HCT116 (cell line): ENCODE data around the gene MYLK2. TPM values are rescaled to one million over a fixed set of nuclear protein-coding genes. Genes with fewer than 3 reads are reported as not detected.
A peak's percentile ranks its signal among the peaks of the same experiment; 100 is the strongest.

ENCODE experiments used
- ATAC-seq: fragments of 200-7000 bp; cut with Tn5 transposase; 2 replicates; pipeline ENCODE4 v1.9.1; 2020; ENCODE audit warnings: mild to moderate bottlenecking, moderate library complexity
- BruUV-seq: library from RNA; stranded (reverse); fragments of 400-500 nt; replicated peaks from 2 replicates; lab custom pipeline; 2021; lab: Mats Ljungman, UMichigan
- CTCF ChIA-PET: fragments of 300-600 bp; sonication (Branson Sonifier 250); formaldehyde crosslinking; loops from one replicate; lab custom pipeline; 2021; ENCODE audit warnings: antibody characterized with exemption; lab: Charles Lee
- POLR2A ChIA-PET: fragments of 300-600, 350-600 bp; sonication (Branson Sonifier 250); formaldehyde crosslinking; loops from one replicate; lab custom pipeline; 2021; ENCODE audit warnings: antibody characterized with exemption; lab: Charles Lee
- RAD21 ChIA-PET, 2 experiments: fragments of 300-600 bp; sonication (Branson Sonifier 250); formaldehyde crosslinking; loops; one replicate each; lab custom pipeline; 2023; ENCODE audit warnings: low total read pairs in 2 of 2; ENCODE audit not compliant: uncharacterized antibody in 2 of 2, unreplicated experiment in 2 of 2, low non-redundant PET in 1 of 2; lab: Charles Lee
- DNase-seq: peaks from one replicate; pipeline ENCODE4 v3.0.0-alpha.2; 2010; ENCODE audit warnings: low read depth, low spot score
- H2AFZ ChIP-seq: fragments of 200-600 bp; shearing (Covaris generic), sonication (generic); 2 replicates; pipeline ENCODE4 v1.6.1; 2017; ENCODE audit warnings: low read depth, mixed run types, mixed read lengths, antibody characterized with exemption, low read length; ENCODE audit not compliant: poor library complexity, severe bottlenecking
- H3K27ac ChIP-seq: 2 replicates; pipeline ENCODE4 v1.5.1; 2012; ENCODE audit warnings: low read depth, low read length
- H3K27me3 ChIP-seq: fragments of 200-600 bp; sonication (generic); 2 replicates; pipeline ENCODE4 v1.6.1; 2016; ENCODE audit warnings: mixed run types, low read length, mixed read lengths; ENCODE audit not compliant: insufficient read depth
- H3K36me3 ChIP-seq, 2 experiments: fragments of 200-500 bp in 1 of 2; fragments of 200-600 bp in 1 of 2; sonication (Bioruptor generic) in 1 of 2; sonication (generic) in 1 of 2; 2 replicates each; pipeline versions ENCODE4 v1.5.1 to v1.6.1; 2014 to 2016; ENCODE audit warnings: low read length in 2 of 2, inconsistent platforms in 1 of 2, mixed read lengths in 1 of 2, mixed run types in 1 of 2; ENCODE audit not compliant: insufficient read depth in 2 of 2, control insufficient read depth in 1 of 2
- H3K4me1 ChIP-seq, 2 experiments: fragments of 200-600 bp in 1 of 2; sonication (generic) in 1 of 2; 2 replicates each; pipeline versions ENCODE4 v1.5.1 to v1.6.1; 2012 to 2017; ENCODE audit warnings: low read length in 2 of 2, inconsistent platforms in 1 of 2, mild to moderate bottlenecking in 1 of 2, mixed read lengths in 1 of 2, mixed run types in 1 of 2, moderate library complexity in 1 of 2; ENCODE audit not compliant: insufficient read depth in 2 of 2, control insufficient read depth in 1 of 2
- H3K4me2 ChIP-seq: fragments of 200-600 bp; sonication (generic); 2 replicates; pipeline ENCODE4 v1.6.1; 2017; ENCODE audit warnings: mixed run types, low read length, mixed read lengths
- H3K4me3 ChIP-seq, 2 experiments: fragments of 200-600 bp in 1 of 2; sonication (generic) in 1 of 2; replicated peaks in 1 of 2; 2 replicates each; pipeline ENCODE4 v1.5.1; 2011 to 2016; ENCODE audit warnings: low read length in 2 of 2, control low read depth in 1 of 2, low read depth in 1 of 2, mild to moderate bottlenecking in 1 of 2, mixed read lengths in 1 of 2, mixed run types in 1 of 2
- H3K79me2 ChIP-seq: fragments of 200-600 bp; sonication (generic); 2 replicates; pipeline ENCODE4 v1.6.1; 2017; ENCODE audit warnings: mild to moderate bottlenecking, mixed run types, low read length, moderate library complexity, mixed read lengths; ENCODE audit not compliant: insufficient read depth
- H3K9ac ChIP-seq: fragments of 200-600 bp; sonication (generic); 2 replicates; pipeline ENCODE4 v1.6.1; 2016; ENCODE audit warnings: low read length, mixed read lengths
- H3K9me2 ChIP-seq: fragments of 200-600 bp; sonication (generic), shearing (Covaris generic); 2 replicates; pipeline ENCODE4 v1.6.1; 2017; ENCODE audit warnings: mixed run types, mild to moderate bottlenecking, moderate library complexity; ENCODE audit not compliant: insufficient read depth
- H3K9me3 ChIP-seq, 2 experiments: fragments of 200-500 bp in 1 of 2; fragments of 200-600 bp in 1 of 2; sonication (Bioruptor generic) in 1 of 2; sonication (generic) in 1 of 2; 2 replicates each; pipeline ENCODE4 v1.6.1; 2014 to 2017; ENCODE audit warnings: low read length in 2 of 2, mixed read lengths in 2 of 2, inconsistent platforms in 1 of 2, low read depth in 1 of 2, mild to moderate bottlenecking in 1 of 2, mixed run types in 1 of 2, moderate library complexity in 1 of 2; ENCODE audit not compliant: control insufficient read depth in 1 of 2, insufficient read depth in 1 of 2
- H4K20me1 ChIP-seq: fragments of 200-600 bp; sonication (generic), shearing (Covaris generic); 2 replicates; pipeline ENCODE4 v1.6.1; 2017; ENCODE audit warnings: mixed run types, mild to moderate bottlenecking, moderate library complexity; ENCODE audit not compliant: insufficient read depth
- CTCF ChIP-seq, 3 experiments: fragments of 200-600 bp in 1 of 3; sonication (generic) in 1 of 3; IDR thresholded peaks in 2 of 3; conservative IDR thresholded peaks in 1 of 3; 2 replicates each; pipeline ENCODE4 v1.5.1; 2012 to 2017; ENCODE audit warnings: low read depth in 2 of 3, low read length in 2 of 3, antibody characterized with exemption in 1 of 3, borderline replicate concordance in 1 of 3, control low read depth in 1 of 3, mild to moderate bottlenecking in 1 of 3, mixed read lengths in 1 of 3, mixed run types in 1 of 3, moderate library complexity in 1 of 3; ENCODE audit not compliant: insufficient read depth in 1 of 3
- EZH2 ChIP-seq: fragments of 200-600 bp; sonication (generic); IDR thresholded peaks from 2 replicates; pipeline ENCODE4 v1.6.1; 2017; ENCODE audit warnings: antibody characterized with exemption, mixed run types
- JUND ChIP-seq: IDR thresholded peaks from 2 replicates; pipeline ENCODE4 v1.6.1; 2012
- intact Hi-C: fragments of 100-400 bp; cut with micrococcal nuclease; formaldehyde crosslinking; loops from 2 replicates; pipeline ENCODE4 v1.10.0; 2022
- total RNA-seq: library from RNA; stranded (reverse); gene quantifications from one replicate; pipeline ENCODE4 v1.2.1, GENCODE V29; 2021; ENCODE audit not compliant: unreplicated experiment

MYLK2 gene
- total RNA-seq, 1 experiment from 2014 or later, result 0.34 TPM

- RAD21 ChIA-PET, result interaction anchor here (0.5 to 1.2 kb wide), 4 partner anchors 24 to 291 kb away, joined by 3 to 6 read pairs (median 4); no protein-coding TSS in a partner anchor
- Histone ChIP-seq H3K27me3 (no peaks in the 10 kb centered on the region), H3K4me3 (no peak overlapping the region), H3K36me3 (no peaks in the 10 kb centered on the region), H2AFZ (no peak overlapping the region), H3K9me3 (no peaks in the 10 kb centered on the region), H3K9ac (no peak overlapping the region), H3K79me2 (no peaks in the 10 kb centered on the region), H3K4me1 (peaks cover 10 to 15% of the 10 kb centered on the region in 2 experiments), H3K27ac (no peak overlapping the region), H3K9me2 (no peaks in the 10 kb centered on the region), H3K4me2 (no peak overlapping the region), H4K20me1 (no peaks in the 10 kb centered on the region)
- intact Hi-C loops, result loop anchor here (1.0 kb wide), 1 partner anchor 23 kb away; no protein-coding TSS in a partner anchor
- DNase-seq (no peak), ATAC-seq (no peak; the same call in 1 of the 2 replicates)
- POLR2A ChIA-PET, result interaction anchor here (0.9 kb wide), 1 partner anchor 105 kb away, joined by 3 read pairs; the partner anchor contains the start of gene PDRG1
- no TSS peak for BruUV-seq
- CTCF ChIA-PET, result interaction anchor here (0.8 to 2.9 kb wide), 16 partner anchors 8 to 244 kb away, joined by 3 to 20 read pairs (median 4); partner anchors contain the start of gene PDRG1
- peak in 1 of 3 experiments; percentile 16; a peak in 1 of 6 replicates for TF ChIP-seq CTCF (IDR thresholded peaks at IDR 0.05 in 2 of 3, conservative IDR thresholded peaks at IDR 0.05 in 1 of 3; ENCODE audit: borderline replicate concordance in 1 of 3, insufficient read depth in 1 of 3, low read depth in 2 of 3, low read length in 2 of 3)
- TF ChIP-seq JUND, result no peak
- no peak for TF ChIP-seq EZH2
These were observed 27.6 kb downstream of the MYLK2 start for GRCh38 chr20:31846793-31847138.

DNA sequence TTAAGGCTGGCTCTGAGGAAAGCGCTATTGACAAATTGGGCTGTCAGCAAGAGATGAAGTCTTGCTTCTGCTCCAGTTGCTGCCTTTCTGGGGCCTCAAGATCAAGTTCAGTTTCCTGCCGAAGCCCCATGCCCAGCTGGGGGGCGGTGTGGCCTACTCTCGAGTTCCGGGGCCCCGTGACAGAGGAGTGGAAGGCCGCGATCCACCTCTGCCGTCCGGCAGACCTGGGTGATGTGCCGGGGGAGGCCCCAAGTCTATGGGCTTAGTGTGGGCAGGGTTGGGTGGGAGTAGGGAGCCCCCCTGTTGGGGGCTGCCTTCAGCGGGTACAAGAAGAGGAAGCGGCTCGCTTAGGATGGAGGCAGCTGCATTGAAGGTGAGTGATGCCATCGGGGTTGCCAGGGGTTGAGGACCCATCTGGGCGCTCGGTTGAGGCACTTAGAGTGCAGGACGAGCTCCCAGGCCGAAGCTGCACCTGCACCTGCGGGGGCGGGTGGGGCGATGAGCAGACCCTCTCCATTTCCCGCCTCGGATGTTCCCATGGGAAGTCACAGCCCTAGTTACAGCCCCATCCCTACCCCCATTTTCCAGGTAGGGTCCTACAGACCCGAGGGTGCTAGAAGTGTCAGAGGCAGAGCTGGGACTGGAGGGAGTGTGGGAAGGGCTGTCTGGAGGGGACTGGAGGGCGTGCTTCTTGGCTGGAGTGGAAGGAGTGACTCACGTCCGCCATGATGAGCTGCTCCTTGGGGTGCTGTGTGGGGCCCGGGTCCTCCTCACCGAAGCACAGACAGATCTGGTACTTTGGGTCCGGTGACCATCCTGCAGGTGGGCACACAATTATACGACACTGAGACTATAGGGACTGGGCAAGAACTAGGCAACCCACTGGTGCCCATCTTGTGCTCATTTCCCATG is 29.2 kb downstream of the MYLK2 start:
- H3K4me3 ChIP-seq, result no peak overlapping the region
- H3K4me2 ChIP-seq, result no peak overlapping the region
- H3K9me3 ChIP-seq, result no peaks in the 10 kb centered on the region
- ATAC-seq (no peak), DNase-seq (no peak)
- no peaks in the 10 kb centered on the region for H3K27me3 ChIP-seq
- no peaks in the 10 kb centered on the region for H3K9me2 ChIP-seq
- ChIA-PET RAD21 (no interaction called here), CTCF (interaction anchor here (0.6 to 2.9 kb wide), 4 partner anchors 11 to 495 kb away, joined by 3 to 20 read pairs (median 4); no protein-coding TSS in a partner anchor), POLR2A (no interaction called here)
- no peak overlapping the region for H3K27ac ChIP-seq
- no peaks in the 10 kb centered on the region for H4K20me1 ChIP-seq
- H3K4me1 ChIP-seq, result no peaks in the 10 kb centered on the region
- H3K36me3 ChIP-seq, result no peaks in the 10 kb centered on the region
- no peaks in the 10 kb centered on the region for H3K79me2 ChIP-seq
- intact Hi-C loops, result no loop called here
- no peak overlapping the region for H2AFZ ChIP-seq
- H3K9ac ChIP-seq, result no peak overlapping the region
- BruUV-seq, result no TSS peak
- TF ChIP-seq JUND, result no peak
